B cell (primary cell): ENCODE data around the gene TOP3B. TPM values are rescaled to one million over a fixed set of nuclear protein-coding genes. Genes with fewer than 3 reads are reported as not detected.

Source experiments
- ATAC-seq: fragments of 200-7000 bp; cut with Tn5 transposase; one replicate; pipeline ENCODE4 v1.10.0; 2021; ENCODE audit warnings: low read depth, mild to moderate bottlenecking, moderate number of reproducible peaks, moderate library complexity
- CTCF ChIA-PET: fragments of 350-600 bp; sonication (Branson Sonifier 250); formaldehyde crosslinking; loops from one replicate; lab custom pipeline; 2021; ENCODE audit warnings: antibody characterized with exemption, inconsistent platforms; lab: Charles Lee
- POLR2A ChIA-PET: fragments of 350-600 bp; sonication (Branson Sonifier 250); formaldehyde crosslinking; loops from one replicate; lab custom pipeline; 2021; ENCODE audit warnings: antibody characterized with exemption; lab: Charles Lee
- DNase-seq: peaks from one replicate; pipeline ENCODE4 v3.0.0; 2013
- H2AFZ ChIP-seq: 2 replicates; pipeline ENCODE4 v1.6.1; 2012; ENCODE audit warnings: mild to moderate bottlenecking, low read depth, low read length; ENCODE audit not compliant: insufficient read depth, poor library complexity, severe bottlenecking
- H3K27ac ChIP-seq, 2 donors: 1 replicate in 1 of 2; 2 replicates in 1 of 2; pipeline ENCODE4 v1.5.1; 2012 to 2013; ENCODE audit warnings: low read length in 2 of 2, mild to moderate bottlenecking in 2 of 2, moderate library complexity in 1 of 2
- H3K27me3 ChIP-seq, 4 experiments: fragments of 200-600 bp in 1 of 4; sonication (generic) in 1 of 4; replicated peaks in 1 of 4; 1 replicate in 2 of 4; 2 replicates in 2 of 4; pipeline versions ENCODE4 v1.6.1 to v1.7.0; 2013 to 2016; ENCODE audit warnings: low read length in 3 of 4, mild to moderate bottlenecking in 2 of 4, mixed read lengths in 1 of 4, moderate library complexity in 1 of 4; ENCODE audit not compliant: insufficient read depth in 4 of 4, control insufficient read depth in 3 of 4; ENCODE audit errors: control extremely low read depth in 1 of 4
- H3K36me3 ChIP-seq, 2 experiments: replicated peaks in 1 of 2; 1 replicate in 1 of 2; 2 replicates in 1 of 2; pipeline versions ENCODE4 v1.6.1 to v1.7.1; 2013; ENCODE audit warnings: low read length in 1 of 2; ENCODE audit not compliant: insufficient read depth in 2 of 2, control insufficient read depth in 1 of 2; ENCODE audit errors: control extremely low read depth in 1 of 2, extremely low read depth in 1 of 2
- H3K4me1 ChIP-seq, 2 donors: fragments of 200-600 bp in 1 of 2; sonication (generic) in 1 of 2; 1 replicate in 1 of 2; 2 replicates in 1 of 2; pipeline versions ENCODE4 v1.5.1 to v1.6.1; 2013 to 2017; ENCODE audit warnings: low read length in 2 of 2; ENCODE audit not compliant: control insufficient read depth in 2 of 2, insufficient read depth in 2 of 2
- H3K4me2 ChIP-seq: replicated peaks from 2 replicates; pipeline ENCODE3; 2012; ENCODE audit warnings: mild to moderate bottlenecking, low read depth, low read length; ENCODE audit not compliant: poor library complexity, severe bottlenecking
- H3K4me3 ChIP-seq, 5 experiments: fragments of 200-600 bp in 1 of 5; sonication (generic) in 1 of 5; 1 replicate in 3 of 5; 2 replicates in 2 of 5; pipeline versions ENCODE4 v1.5.1 to v1.7.0; 2011 to 2016; ENCODE audit warnings: low read length in 4 of 5, mild to moderate bottlenecking in 4 of 5, low read depth in 2 of 5, control low read depth in 1 of 5, moderate library complexity in 1 of 5; ENCODE audit not compliant: insufficient read depth in 1 of 5; ENCODE audit errors: control extremely low read depth in 1 of 5, extremely low read depth in 1 of 5
- H3K79me2 ChIP-seq: fragments of 200-600 bp; sonication (generic); one replicate; pipeline ENCODE4 v1.6.0; 2016; ENCODE audit warnings: low read length; ENCODE audit not compliant: control insufficient read depth, insufficient read depth
- H3K9ac ChIP-seq: fragments of 200-600 bp; sonication (generic); 2 replicates; pipeline ENCODE4 v1.6.1; 2017; ENCODE audit warnings: mild to moderate bottlenecking, low read length, moderate library complexity
- H3K9me3 ChIP-seq, 3 donors: one replicate each; pipeline versions ENCODE4 v1.6.1 to v1.7.1; 2013; ENCODE audit warnings: low read length in 2 of 3; ENCODE audit not compliant: control insufficient read depth in 2 of 3, insufficient read depth in 1 of 3; ENCODE audit errors: control extremely low read depth in 1 of 3
- H4K20me1 ChIP-seq: 2 replicates; pipeline ENCODE4 v1.6.0; 2012; ENCODE audit warnings: mild to moderate bottlenecking, low read length; ENCODE audit not compliant: insufficient read depth, control insufficient read depth, poor library complexity, severe bottlenecking
- H3K27ac Mint-ChIP-seq: one replicate; pipeline ENCODE4 v1.8.0; 2021; ENCODE audit warnings: mixed read lengths
- H3K27me3 Mint-ChIP-seq: one replicate; pipeline ENCODE4 v1.8.0; 2021; ENCODE audit warnings: mixed read lengths
- H3K4me1 Mint-ChIP-seq: one replicate; pipeline ENCODE4 v1.8.0; 2021; ENCODE audit warnings: mixed read lengths
- H3K4me3 Mint-ChIP-seq: one replicate; pipeline ENCODE4 v1.8.0; 2021; ENCODE audit warnings: mixed read lengths
- H3K9me3 Mint-ChIP-seq: one replicate; pipeline ENCODE4 v1.8.0; 2022; ENCODE audit warnings: mixed read lengths; ENCODE audit not compliant: insufficient read depth
- EZH2 ChIP-seq: IDR thresholded peaks from 2 replicates; pipeline ENCODE4 v1.6.1; 2012; ENCODE audit warnings: borderline replicate concordance, low read depth, mild to moderate bottlenecking, moderate library complexity, low read length; ENCODE audit not compliant: insufficient read depth, poor library complexity, severe bottlenecking
- WGBS: methylation state at CpG from one replicate; pipeline ENCODE4 v1.1.5; 2013; ENCODE audit warnings: missing lambda C conversion rate; ENCODE audit not compliant: insufficient coverage; 5-methylcytosine and 5-hydroxymethylcytosine counted together
- intact Hi-C: fragments of 100-400 bp; cut with micrococcal nuclease; formaldehyde crosslinking; loops from one replicate; pipeline ENCODE4 v1.10.0; 2022
- polyA plus RNA-seq: library from polyadenylated mRNA; depleted of rRNA; stranded (reverse); fragments of >200 nt; gene quantifications from 2 replicates; pipeline ENCODE4 v1.2.3, GENCODE V29; 2012
- total RNA-seq, 2 donors: library from RNA; stranded (reverse); fragments of 120-200 nt in 1 of 2; gene quantifications; 1 replicate in 1 of 2; 2 replicates in 1 of 2; pipeline versions ENCODE4 v1.2.3 to v1.2.4, GENCODE V29; 2013 to 2022
- TF ChIP-seq, protein P1 (sequence below): fragments of 200-600 bp; IDR thresholded peaks from one replicate; pipeline ENCODE4 v1.8.0; 2022; ENCODE audit warnings: antibody characterized with exemption, mild to moderate bottlenecking

Gene TOP3B
- total and polyA plus RNA-seq, 2 donors (not counting 1 experiment from before 2014, with no cell fraction given): 77.1 to 105 TPM

DNA sequence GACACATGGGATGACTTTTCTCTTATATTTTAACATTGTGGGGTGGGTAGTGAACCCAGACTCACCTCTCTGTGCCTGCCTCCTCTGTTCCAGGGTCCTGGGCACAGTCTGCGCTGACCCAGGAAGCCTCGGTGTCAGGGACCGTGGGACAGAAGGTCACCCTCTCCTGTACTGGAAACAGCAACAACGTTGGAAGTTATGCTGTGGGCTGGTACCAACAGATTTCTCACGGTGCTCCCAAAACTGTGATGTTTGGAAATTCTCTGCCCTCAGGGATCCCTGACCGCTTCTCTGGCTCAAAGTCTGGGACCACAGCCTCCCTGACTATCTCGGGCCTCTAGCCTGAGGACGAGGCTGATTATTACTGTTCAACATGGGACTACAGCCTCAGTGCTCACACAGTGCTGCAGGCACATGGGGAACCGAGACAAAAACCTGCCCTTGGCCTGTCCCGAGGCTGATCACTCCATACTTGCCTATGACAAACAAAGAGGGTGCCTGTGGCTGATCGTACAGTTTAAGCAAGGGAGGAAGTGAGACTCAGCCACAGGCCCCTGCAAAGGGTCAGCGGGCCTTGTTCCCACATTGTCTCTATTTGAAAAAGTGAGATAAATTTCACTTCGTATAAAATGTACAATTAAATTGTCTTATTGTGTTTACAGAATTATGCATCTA, 43.7 kb upstream of the TOP3B start:
- H3K27ac ChIP-seq: peak overlapping the region; percentile 71 to 75
- ChIA-PET POLR2A (no interaction called here), CTCF (interaction anchor here (1.3 kb wide), 1 partner anchor 84 kb away, joined by 3 read pairs; no protein-coding TSS in a partner anchor)
- H3K9ac ChIP-seq: peak overlapping the region; percentile 24
- peaks cover 58 to 69% of the 10 kb centered on the region in 2 donors for H3K4me1 ChIP-seq
- no peaks in the 10 kb centered on the region for H3K9me3 ChIP-seq
- H3K36me3 ChIP-seq: no peaks in the 10 kb centered on the region
- Mint-ChIP-seq H3K9me3 (no peaks in the 10 kb centered on the region), H3K4me1 (peaks cover 70% of the 10 kb centered on the region), H3K27me3 (no peaks in the 10 kb centered on the region), H3K27ac (peak overlapping the region; percentile 91), H3K4me3 (peak overlapping the region; percentile 78)
- no peak for TF ChIP-seq EZH2
- TF ChIP-seq, protein P1, sequence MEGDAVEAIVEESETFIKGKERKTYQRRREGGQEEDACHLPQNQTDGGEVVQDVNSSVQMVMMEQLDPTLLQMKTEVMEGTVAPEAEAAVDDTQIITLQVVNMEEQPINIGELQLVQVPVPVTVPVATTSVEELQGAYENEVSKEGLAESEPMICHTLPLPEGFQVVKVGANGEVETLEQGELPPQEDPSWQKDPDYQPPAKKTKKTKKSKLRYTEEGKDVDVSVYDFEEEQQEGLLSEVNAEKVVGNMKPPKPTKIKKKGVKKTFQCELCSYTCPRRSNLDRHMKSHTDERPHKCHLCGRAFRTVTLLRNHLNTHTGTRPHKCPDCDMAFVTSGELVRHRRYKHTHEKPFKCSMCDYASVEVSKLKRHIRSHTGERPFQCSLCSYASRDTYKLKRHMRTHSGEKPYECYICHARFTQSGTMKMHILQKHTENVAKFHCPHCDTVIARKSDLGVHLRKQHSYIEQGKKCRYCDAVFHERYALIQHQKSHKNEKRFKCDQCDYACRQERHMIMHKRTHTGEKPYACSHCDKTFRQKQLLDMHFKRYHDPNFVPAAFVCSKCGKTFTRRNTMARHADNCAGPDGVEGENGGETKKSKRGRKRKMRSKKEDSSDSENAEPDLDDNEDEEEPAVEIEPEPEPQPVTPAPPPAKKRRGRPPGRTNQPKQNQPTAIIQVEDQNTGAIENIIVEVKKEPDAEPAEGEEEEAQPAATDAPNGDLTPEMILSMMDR: no peak
- peak; percentile 8 for ATAC-seq
- DNase-seq: peak; percentile 54
- H3K79me2 ChIP-seq: no peaks in the 10 kb centered on the region
- intact Hi-C loops: no loop called here
- H3K4me2 ChIP-seq: peak overlapping the region; percentile 65
- H2AFZ ChIP-seq: peak overlapping the region; percentile 62
- peak overlapping the region in 3 of 5 experiments; percentile 11 to 21 (median 15) for H3K4me3 ChIP-seq
- H3K27me3 ChIP-seq: no peaks in the 10 kb centered on the region
- 47% methylated on average over 10 of the region's 13 CpGs for WGBS
- H4K20me1 ChIP-seq: no peaks in the 10 kb centered on the region
